GM19468 (cell line): ENCODE results near the gene TMEM44.

ENCODE experiments used
- ATAC-seq: cut with Tn5 transposase; IDR thresholded peaks from one replicate; pipeline ENCODE4 v1.9.1; 2021; ENCODE audit warnings: mild to moderate bottlenecking, moderate library complexity, moderate number of reproducible peaks; ENCODE audit not compliant: unreplicated experiment; ENCODE audit errors: extremely low read depth

The TMEM44 gene

GRCh38 chr3:194633349-194634004, at the start of gene TMEM44:
Gene TMEM44 (minus strand): TSS chr3:194633419. CDS start chr3:194633215, 204 bp downstream.
- peak; percentile 46 for ATAC-seq

- ATAC-seq: peak; percentile 36
These were observed 49.6 kb upstream of the TMEM44 start for GRCh38 chr3:194682694-194683310.

GRCh38 chr3:194682189-194682693, 49.0 kb upstream of the TMEM44 start:
- no peak for ATAC-seq

- ATAC-seq: no peak
These were observed 47.8 kb upstream of the TMEM44 start for GRCh38 chr3:194680888-194681615.

- no peak for ATAC-seq
These were observed 43.3 kb upstream of the TMEM44 start for GRCh38 chr3:194676471-194676870.

- ATAC-seq: no peak
These were observed 42.5 kb upstream of the TMEM44 start for GRCh38 chr3:194675680-194676079.

GRCh38 chr3:194675081-194675640, 41.9 kb upstream of the TMEM44 start:
- no peak for ATAC-seq

- ATAC-seq: no peak
These were observed 40.5 kb upstream of the TMEM44 start for GRCh38 chr3:194673761-194674160.

GRCh38 chr3:194672876-194673275, 39.7 kb upstream of the TMEM44 start:
- ATAC-seq: no peak

- peak; percentile 75 for ATAC-seq
These were observed 38.9 kb upstream of the TMEM44 start, which contains the start of gene LSG1 for GRCh38 chr3:194671900-194672808. Gene LSG1 (minus strand): TSS chr3:194672191. CDS start chr3:194672162, 29 bp downstream.

GRCh38 chr3:194671511-194671899, 38.3 kb upstream of the TMEM44 start:
- ATAC-seq: no peak

- ATAC-seq: no peak
These were observed 34.1 kb upstream of the TMEM44 start for GRCh38 chr3:194667363-194667762.

- ATAC-seq: no peak
These were observed 31.6 kb upstream of the TMEM44 start for GRCh38 chr3:194664857-194665256.

- no peak for ATAC-seq
These were observed 28.7 kb upstream of the TMEM44 start for GRCh38 chr3:194661946-194662345.

GRCh38 chr3:194661374-194661773, 28.2 kb upstream of the TMEM44 start:
- ATAC-seq: no peak

GRCh38 chr3:194659778-194660177, 26.6 kb upstream of the TMEM44 start:
- ATAC-seq: no peak

GRCh38 chr3:194658477-194659242, 25.4 kb upstream of the TMEM44 start:
- ATAC-seq: no peak

GRCh38 chr3:194657439-194657838, 24.2 kb upstream of the TMEM44 start:
- no peak for ATAC-seq

GRCh38 chr3:194654443-194654842, 21.2 kb upstream of the TMEM44 start:
- ATAC-seq: peak; percentile 52
